ENCODE measurements around the gene ABLIM2.

- TF ChIP-seq POLR2AphosphoS5 (IDR thresholded peaks at IDR 0.05) (no peak), CTCF (IDR thresholded peaks at IDR 0.05) (no peak), EP300 (IDR thresholded peaks at IDR 0.05) (no peak)
Measured at GRCh38 chr4:7999279-7999678, 159.3 kb downstream of the ABLIM2 start.
